GM12878 (cell line): ENCODE results near the gene SPRR3. TPM values are rescaled to one million over a fixed set of nuclear protein-coding genes. Genes with fewer than 3 reads are reported as not detected.

ENCODE experiments used
- ATAC-seq: fragments of 200-7000 bp; cut with Tn5 transposase; 3 replicates; pipeline ENCODE4 v1.9.1; 2020; ENCODE audit warnings: mild to moderate bottlenecking, moderate library complexity
- BruUV-seq: library from RNA; stranded (reverse); fragments of 400-500 nt; replicated peaks from 2 replicates; lab custom pipeline; 2021; lab: Mats Ljungman, UMichigan
- CTCF ChIA-PET: fragments of 300-600 bp; sonication (Branson Sonifier 250); formaldehyde crosslinking; extraction: SDS; loops from one replicate; lab custom pipeline; 2021; ENCODE audit warnings: inconsistent platforms; lab: Yijun Ruan, JAX
- POLR2A ChIA-PET: fragments of 350-600 bp; formaldehyde crosslinking; extraction: SDS; loops from one replicate; lab custom pipeline; 2021; ENCODE audit warnings: inconsistent platforms; lab: Charles Lee
- RAD21 ChIA-PET: fragments of 300-600 bp; sonication (Branson Sonifier 250); formaldehyde crosslinking; loops from one replicate; lab custom pipeline; 2023; ENCODE audit warnings: antibody characterized with exemption; ENCODE audit not compliant: unreplicated experiment; lab: Charles Lee
- SMC1A ChIA-PET: fragments of 300-600 bp; sonication (Branson Sonifier 250); formaldehyde crosslinking; loops from one replicate; lab custom pipeline; 2023; ENCODE audit not compliant: unreplicated experiment, uncharacterized antibody; lab: Charles Lee
- DNase-seq: peaks from one replicate; pipeline ENCODE4 v3.0.0-alpha.2; 2011; ENCODE audit warnings: low read depth, low spot score
- FAIRE-seq: peaks from 3 replicates; lab custom pipeline; 2011; peaks lifted over from hg19 to GRCh38; lab: Jason Lieb, UNC
- H2AFZ ChIP-seq: 2 replicates; pipeline ENCODE4 v1.6.0; 2011; ENCODE audit warnings: low read depth, low read length, control low read depth; ENCODE audit not compliant: control insufficient read depth
- H3K27ac ChIP-seq: 2 replicates; pipeline ENCODE4 v1.5.1; 2011; ENCODE audit warnings: control low read depth; ENCODE audit not compliant: control insufficient read depth, insufficient read depth
- H3K27me3 ChIP-seq, 2 experiments: replicated peaks in 1 of 2; 2 replicates each; pipeline versions ENCODE4 v1.6.0 to v1.6.1; 2011; ENCODE audit warnings: low read length in 1 of 2; ENCODE audit not compliant: control insufficient read depth in 2 of 2, insufficient read depth in 2 of 2
- H3K36me3 ChIP-seq, 2 experiments: 2 replicates each; pipeline ENCODE4 v1.5.1; 2011; ENCODE audit warnings: low read length in 1 of 2; ENCODE audit not compliant: control insufficient read depth in 2 of 2, insufficient read depth in 2 of 2
- H3K4me1 ChIP-seq: 2 replicates; pipeline ENCODE4 v1.6.1; 2011; ENCODE audit warnings: mild to moderate bottlenecking, low read length, moderate library complexity, mixed read lengths; ENCODE audit not compliant: control insufficient read depth, insufficient read depth
- H3K4me2 ChIP-seq: 2 replicates; pipeline ENCODE4 v1.6.0; 2011; ENCODE audit warnings: control low read depth; ENCODE audit not compliant: control insufficient read depth, insufficient read depth
- H3K4me3 ChIP-seq: fragments of 200-600 bp; sonication (generic); 2 replicates; pipeline ENCODE4 v1.5.1; 2016
- H3K79me2 ChIP-seq: 2 replicates; pipeline ENCODE4 v1.6.0; 2011; ENCODE audit warnings: low read length; ENCODE audit not compliant: control insufficient read depth, insufficient read depth
- H3K9ac ChIP-seq: 2 replicates; pipeline ENCODE4 v1.8.0; 2011; ENCODE audit warnings: low read length, control low read depth, mixed read lengths; ENCODE audit not compliant: control insufficient read depth, insufficient read depth
- H3K9me3 ChIP-seq: replicated peaks from 3 replicates; pipeline ENCODE4 v1.5.1; 2011; ENCODE audit warnings: mild to moderate bottlenecking, low read length; ENCODE audit not compliant: control insufficient read depth, insufficient read depth
- H4K20me1 ChIP-seq: 2 replicates; pipeline ENCODE4 v1.6.0; 2011; ENCODE audit not compliant: control insufficient read depth, insufficient read depth
- BACH1 ChIP-seq: fragments of 450-650 bp; IDR thresholded peaks from 2 replicates; pipeline ENCODE4 v1.6.1; 2017; ENCODE audit warnings: mild to moderate bottlenecking, borderline replicate concordance
- CBX5 ChIP-seq: sonication (generic); IDR thresholded peaks from 2 replicates; pipeline ENCODE4 v1.6.1; 2016; ENCODE audit warnings: low read depth, moderate library complexity, mild to moderate bottlenecking, inconsistent platforms
- CREM ChIP-seq: IDR thresholded peaks from 2 replicates; pipeline ENCODE4 v1.6.1; 2014; ENCODE audit warnings: antibody characterized with exemption, low read depth
- FOXK2 ChIP-seq: fragments of 450-650 bp; IDR thresholded peaks from 2 replicates; pipeline ENCODE4 v1.6.1; 2017; ENCODE audit warnings: mild to moderate bottlenecking, moderate library complexity
- FOXM1 ChIP-seq: IDR thresholded peaks from 2 replicates; pipeline ENCODE4 v1.6.1; 2012; ENCODE audit warnings: low read depth, mild to moderate bottlenecking, inconsistent platforms, low read length, moderate library complexity
- JUND ChIP-seq: IDR thresholded peaks from 2 replicates; pipeline ENCODE4 v1.6.1; 2012; ENCODE audit warnings: low read depth, mild to moderate bottlenecking, low read length, improper control_type of control experiment, moderate library complexity
- NFYB ChIP-seq: IDR thresholded peaks from 2 replicates; pipeline ENCODE4 v1.6.1; 2011; ENCODE audit warnings: low read depth, mild to moderate bottlenecking, low read length, improper control_type of control experiment, moderate library complexity; ENCODE audit not compliant: insufficient read depth
- PAX5 ChIP-seq: IDR thresholded peaks from 2 replicates; pipeline ENCODE4 v1.6.1; 2011; ENCODE audit warnings: low read depth, low read length, borderline replicate concordance
- RFX5 ChIP-seq: IDR thresholded peaks from 2 replicates; pipeline ENCODE4 v1.6.1; 2011; ENCODE audit warnings: low read depth, low read length, improper control_type of control experiment
- RUNX3 ChIP-seq: IDR thresholded peaks from 2 replicates; pipeline ENCODE4 v1.6.1; 2012; ENCODE audit warnings: low read length, inconsistent platforms
- TBL1XR1 ChIP-seq: IDR thresholded peaks from 2 replicates; pipeline ENCODE4 v1.6.1; 2012; ENCODE audit warnings: low read depth, low read length, improper control_type of control experiment
- ZBTB40 ChIP-seq: fragments of 450-650 bp; IDR thresholded peaks from 2 replicates; pipeline ENCODE4 v1.6.1; 2016; ENCODE audit warnings: mild to moderate bottlenecking, moderate library complexity, borderline replicate concordance
- ZNF207 ChIP-seq: fragments of 450-650 bp; IDR thresholded peaks from 2 replicates; pipeline ENCODE4 v1.6.1; 2014; ENCODE audit warnings: antibody characterized with exemption, mild to moderate bottlenecking, borderline replicate concordance
- WGBS: methylation state at CpG from one replicate; pipeline ENCODE4 v1.1.6; 2016; ENCODE audit warnings: low lambda C conversion rate; ENCODE audit not compliant: insufficient replicate concordance, insufficient coverage; ENCODE audit errors: missing lambda C conversion rate; 5-methylcytosine and 5-hydroxymethylcytosine counted together
- in situ Hi-C: fragments of 300-500 bp; cut with MboI; formaldehyde crosslinking; loops from 9 replicates; pipeline ENCODE4 v1.14.3; 2018; ENCODE audit warnings: mixed read lengths
- intact Hi-C: fragments of 100-400 bp; cut with micrococcal nuclease; formaldehyde crosslinking; loops from one replicate; pipeline ENCODE4 v1.14.2; 2022; ENCODE audit not compliant: unreplicated experiment
- polyA plus RNA-seq, 11 experiments: library from polyadenylated mRNA; depleted of rRNA in 4 of 11; unstranded in 6 of 11; stranded (reverse) in 5 of 11; fragments of >200 nt; fragmentation: Nextera tagmentation in 4 of 11; fragmentation: Illumina TruSeq in 1 of 11; extraction: Ambion mirVana in 4 of 11; extraction: Trizol in 1 of 11; gene quantifications; 1 replicate in 1 of 11; 2 replicates in 10 of 11; pipeline versions ENCODE4 v1.2.1 to v1.2.3, GENCODE V29; 2011 to 2016; ENCODE audit warnings: inconsistent platforms in 2 of 11, missing spikeins in 2 of 11, low read depth in 1 of 11
- total RNA-seq, 4 experiments: library from RNA; depleted of rRNA in 3 of 4; stranded (reverse); fragments of >200 nt in 3 of 4; fragmentation: Illumina TruSeq in 1 of 4; extraction: Trizol in 1 of 4; gene quantifications; 2 replicates each; pipeline versions ENCODE4 v1.2.1 to v1.2.3, GENCODE V29; 2013 to 2021
- TF ChIP-seq, protein P1 (sequence below): IDR thresholded peaks from 2 replicates; pipeline ENCODE4 v1.6.1; 2011; ENCODE audit warnings: borderline replicate concordance, low read depth, mild to moderate bottlenecking, moderate library complexity, low read length; ENCODE audit not compliant: insufficient read depth, poor library complexity, severe bottlenecking
- TF ChIP-seq, protein P2 (sequence below): fragments of 150-350 bp; IDR thresholded peaks from 2 replicates; pipeline ENCODE4 v1.6.1; 2016; ENCODE audit warnings: low read depth, low read length
- TF ChIP-seq, protein P3 (sequence below): IDR thresholded peaks from 2 replicates; pipeline ENCODE4 v1.6.1; 2011; ENCODE audit warnings: borderline replicate concordance, low read depth, mild to moderate bottlenecking, moderate library complexity, mixed read lengths, low read length; ENCODE audit not compliant: insufficient read depth; ENCODE audit errors: extremely low read length

The SPRR3 gene
- total and polyA plus RNA-seq, 10 of the 15 experiments (the other 5 are each of a cell fraction or from before 2014, with no cell fraction given): not detected

- POLR2A ChIA-PET: no interaction called here
- TF ChIP-seq CREM: no peak
- TF ChIP-seq RFX5: no peak
- no peak for TF ChIP-seq NFYB
- TF ChIP-seq, protein P1, sequence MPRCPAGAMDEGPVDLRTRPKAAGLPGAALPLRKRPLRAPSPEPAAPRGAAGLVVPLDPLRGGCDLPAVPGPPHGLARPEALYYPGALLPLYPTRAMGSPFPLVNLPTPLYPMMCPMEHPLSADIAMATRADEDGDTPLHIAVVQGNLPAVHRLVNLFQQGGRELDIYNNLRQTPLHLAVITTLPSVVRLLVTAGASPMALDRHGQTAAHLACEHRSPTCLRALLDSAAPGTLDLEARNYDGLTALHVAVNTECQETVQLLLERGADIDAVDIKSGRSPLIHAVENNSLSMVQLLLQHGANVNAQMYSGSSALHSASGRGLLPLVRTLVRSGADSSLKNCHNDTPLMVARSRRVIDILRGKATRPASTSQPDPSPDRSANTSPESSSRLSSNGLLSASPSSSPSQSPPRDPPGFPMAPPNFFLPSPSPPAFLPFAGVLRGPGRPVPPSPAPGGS: no peak
- no peak for TF ChIP-seq PAX5
- no peak for TF ChIP-seq CBX5
- no peak for TF ChIP-seq JUND
- no peak for TF ChIP-seq ZBTB40
- TF ChIP-seq FOXK2: no peak
- TF ChIP-seq, protein P2, sequence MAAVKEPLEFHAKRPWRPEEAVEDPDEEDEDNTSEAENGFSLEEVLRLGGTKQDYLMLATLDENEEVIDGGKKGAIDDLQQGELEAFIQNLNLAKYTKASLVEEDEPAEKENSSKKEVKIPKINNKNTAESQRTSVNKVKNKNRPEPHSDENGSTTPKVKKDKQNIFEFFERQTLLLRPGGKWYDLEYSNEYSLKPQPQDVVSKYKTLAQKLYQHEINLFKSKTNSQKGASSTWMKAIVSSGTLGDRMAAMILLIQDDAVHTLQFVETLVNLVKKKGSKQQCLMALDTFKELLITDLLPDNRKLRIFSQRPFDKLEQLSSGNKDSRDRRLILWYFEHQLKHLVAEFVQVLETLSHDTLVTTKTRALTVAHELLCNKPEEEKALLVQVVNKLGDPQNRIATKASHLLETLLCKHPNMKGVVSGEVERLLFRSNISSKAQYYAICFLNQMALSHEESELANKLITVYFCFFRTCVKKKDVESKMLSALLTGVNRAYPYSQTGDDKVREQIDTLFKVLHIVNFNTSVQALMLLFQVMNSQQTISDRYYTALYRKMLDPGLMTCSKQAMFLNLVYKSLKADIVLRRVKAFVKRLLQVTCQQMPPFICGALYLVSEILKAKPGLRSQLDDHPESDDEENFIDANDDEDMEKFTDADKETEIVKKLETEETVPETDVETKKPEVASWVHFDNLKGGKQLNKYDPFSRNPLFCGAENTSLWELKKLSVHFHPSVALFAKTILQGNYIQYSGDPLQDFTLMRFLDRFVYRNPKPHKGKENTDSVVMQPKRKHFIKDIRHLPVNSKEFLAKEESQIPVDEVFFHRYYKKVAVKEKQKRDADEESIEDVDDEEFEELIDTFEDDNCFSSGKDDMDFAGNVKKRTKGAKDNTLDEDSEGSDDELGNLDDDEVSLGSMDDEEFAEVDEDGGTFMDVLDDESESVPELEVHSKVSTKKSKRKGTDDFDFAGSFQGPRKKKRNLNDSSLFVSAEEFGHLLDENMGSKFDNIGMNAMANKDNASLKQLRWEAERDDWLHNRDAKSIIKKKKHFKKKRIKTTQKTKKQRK: no peak
- no peak for TF ChIP-seq BACH1
- TF ChIP-seq TBL1XR1: no peak
- TF ChIP-seq, protein P3, sequence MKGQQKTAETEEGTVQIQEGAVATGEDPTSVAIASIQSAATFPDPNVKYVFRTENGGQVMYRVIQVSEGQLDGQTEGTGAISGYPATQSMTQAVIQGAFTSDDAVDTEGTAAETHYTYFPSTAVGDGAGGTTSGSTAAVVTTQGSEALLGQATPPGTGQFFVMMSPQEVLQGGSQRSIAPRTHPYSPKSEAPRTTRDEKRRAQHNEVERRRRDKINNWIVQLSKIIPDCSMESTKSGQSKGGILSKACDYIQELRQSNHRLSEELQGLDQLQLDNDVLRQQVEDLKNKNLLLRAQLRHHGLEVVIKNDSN: no peak
- no peak for TF ChIP-seq FOXM1
- no peak for TF ChIP-seq ZNF207
- TF ChIP-seq RUNX3: no peak
These were observed 1.3 kb upstream of the SPRR3 start for GRCh38 chr1:153000294-153000693.

More at GRCh38 chr1:153000294-153000693, 1.3 kb upstream of the SPRR3 start:
- FAIRE-seq: no peak
- H4K20me1 ChIP-seq: no peaks in the 10 kb centered on the region
- SMC1A ChIA-PET: no interaction called here
- no peak overlapping the region for H2AFZ ChIP-seq
- RAD21 ChIA-PET: no interaction called here
- DNase-seq: no peak
- no TSS peak for BruUV-seq
- in situ Hi-C loops: no loop called here
- no peaks in the 10 kb centered on the region for H3K36me3 ChIP-seq
- CTCF ChIA-PET: no interaction called here
- H3K4me3 ChIP-seq: no peak overlapping the region
- no peaks in the 10 kb centered on the region; a peak in 1 of 4 replicates for H3K27me3 ChIP-seq
- intact Hi-C loops: no loop called here
- 92% methylated on average over 1 of the region's 1 CpG for WGBS
- H3K9me3 ChIP-seq: no peaks in the 10 kb centered on the region
- no peaks in the 10 kb centered on the region for H3K79me2 ChIP-seq
- H3K4me2 ChIP-seq: no peak overlapping the region
- H3K4me1 ChIP-seq: no peaks in the 10 kb centered on the region
- no peak overlapping the region for H3K9ac ChIP-seq
- ATAC-seq: no peak
- no peak overlapping the region for H3K27ac ChIP-seq
